Activated B cell treated with CpG ODN at 0.5 μM for 24 hours (primary cell): ENCODE results near the gene ETV6. TPM values are rescaled to one million over a fixed set of nuclear protein-coding genes. Genes with fewer than 3 reads are reported as not detected.

Experiments
- ATAC-seq: fragments of 200-7000 bp; cut with Tn5 transposase; one replicate; pipeline ENCODE4 v1.10.0; 2021; ENCODE audit warnings: low read depth, mild to moderate bottlenecking, moderate library complexity
- CTCF ChIA-PET: fragments of 350-600 bp; sonication (Branson Sonifier 250); formaldehyde crosslinking; loops from one replicate; lab custom pipeline; 2021; ENCODE audit warnings: antibody characterized with exemption; lab: Charles Lee
- POLR2A ChIA-PET: fragments of 350-600 bp; sonication (Branson Sonifier 250); formaldehyde crosslinking; loops from one replicate; lab custom pipeline; 2021; ENCODE audit warnings: antibody characterized with exemption; lab: Charles Lee
- DNase-seq: peaks from one replicate; pipeline ENCODE4 v3.0.0; 2022
- H3K27ac Mint-ChIP-seq: one replicate; pipeline ENCODE4 v1.8.0; 2020; ENCODE audit warnings: mixed read lengths
- H3K27me3 Mint-ChIP-seq: one replicate; pipeline ENCODE4 v1.8.0; 2021; ENCODE audit warnings: mixed read lengths
- H3K36me3 Mint-ChIP-seq: one replicate; pipeline ENCODE4 v1.8.0; 2021; ENCODE audit warnings: low read depth, mixed read lengths
- H3K4me1 Mint-ChIP-seq: one replicate; pipeline ENCODE4 v1.8.0; 2021; ENCODE audit warnings: mixed read lengths
- H3K4me3 Mint-ChIP-seq: one replicate; pipeline ENCODE4 v1.8.0; 2020; ENCODE audit warnings: mild to moderate bottlenecking, mixed read lengths
- H3K9me3 Mint-ChIP-seq: one replicate; pipeline ENCODE4 v1.8.0; 2020; ENCODE audit warnings: mixed read lengths
- CTCF ChIP-seq: fragments of 200-600 bp; IDR thresholded peaks from one replicate; pipeline ENCODE4 v1.8.0; 2022; ENCODE audit warnings: antibody characterized with exemption, mild to moderate bottlenecking
- intact Hi-C: fragments of 100-400 bp; cut with micrococcal nuclease; formaldehyde crosslinking; loops from one replicate; pipeline ENCODE4 v1.15.1; 2024
- total RNA-seq: library from RNA; stranded (reverse); gene quantifications from 2 replicates; pipeline ENCODE4 v1.2.3, GENCODE V29; 2022

Gene ETV6
- total RNA-seq, 1 donor from 2014 or later: 130 TPM

- Mint-ChIP-seq H3K36me3 (peaks cover 37% of the 10 kb centered on the region), H3K27ac (no peak overlapping the region), H3K27me3 (no peaks in the 10 kb centered on the region), H3K4me3 (no peak overlapping the region), H3K4me1 (peaks cover 53% of the 10 kb centered on the region), H3K9me3 (no peaks in the 10 kb centered on the region)
- CTCF ChIA-PET: interaction anchor here (1.2 kb wide), 1 partner anchor 11 kb away, joined by 3 read pairs; no protein-coding TSS in a partner anchor
- no peak for ATAC-seq
- no peak for DNase-seq
- intact Hi-C loops: no loop called here
- TF ChIP-seq CTCF: no peak
- POLR2A ChIA-PET: no interaction called here
These were observed 146.5 kb downstream of the ETV6 start for GRCh38 chr12:11795913-11796459.

- DNase-seq (no peak), ATAC-seq (no peak)
- Mint-ChIP-seq H3K9me3 (no peaks in the 10 kb centered on the region), H3K27ac (peak overlapping the region; percentile 30), H3K27me3 (no peaks in the 10 kb centered on the region), H3K4me1 (peaks cover 57% of the 10 kb centered on the region), H3K36me3 (peaks cover 30% of the 10 kb centered on the region), H3K4me3 (no peak overlapping the region)
- intact Hi-C loops: no loop called here
- ChIA-PET CTCF (no interaction called here), POLR2A (interaction anchor here (0.6 kb wide), 1 partner anchor 28 kb away, joined by 4 read pairs; no protein-coding TSS in a partner anchor)
- no peak for TF ChIP-seq CTCF
These were observed 147.9 kb downstream of the ETV6 start for GRCh38 chr12:11797317-11797913.

GRCh38 chr12:11798006-11798708, 148.7 kb downstream of the ETV6 start:
- Mint-ChIP-seq H3K36me3 (peaks cover 37% of the 10 kb centered on the region), H3K4me3 (no peak overlapping the region), H3K9me3 (no peaks in the 10 kb centered on the region), H3K4me1 (peaks cover 57% of the 10 kb centered on the region), H3K27ac (no peak overlapping the region), H3K27me3 (no peaks in the 10 kb centered on the region)
- intact Hi-C loops: loop anchor here (1.0 kb wide), 1 partner anchor 8 kb away; no protein-coding TSS in a partner anchor
- ChIA-PET POLR2A (interaction anchor here (0.6 to 1.2 kb wide), 2 partner anchors 11 to 927 kb away, joined by 3 read pairs; no protein-coding TSS in a partner anchor), CTCF (no interaction called here)
- ATAC-seq (no peak), DNase-seq (no peak)
- TF ChIP-seq CTCF: no peak

- no peaks in the 10 kb centered on the region for H3K9me3 Mint-ChIP-seq
- no peak for TF ChIP-seq CTCF
- H3K4me3 Mint-ChIP-seq: no peak overlapping the region
- POLR2A ChIA-PET: interaction anchor here (0.6 to 1.2 kb wide), 2 partner anchors 12 to 926 kb away, joined by 3 read pairs; no protein-coding TSS in a partner anchor
- ATAC-seq (no peak), DNase-seq (no peak)
- no peaks in the 10 kb centered on the region for H3K27me3 Mint-ChIP-seq
- CTCF ChIA-PET: no interaction called here
- peaks cover 33% of the 10 kb centered on the region for H3K36me3 Mint-ChIP-seq
- peak overlapping the region; percentile 57 for H3K27ac Mint-ChIP-seq
- intact Hi-C loops: loop anchor here (1.0 kb wide), 1 partner anchor 7 kb away; no protein-coding TSS in a partner anchor
- peaks cover 51% of the 10 kb centered on the region for H3K4me1 Mint-ChIP-seq
These were observed 149.5 kb downstream of the ETV6 start for GRCh38 chr12:11798856-11799501.
